Hepatocyte (in vitro differentiated cells): Measurements from ENCODE around the gene TDRD1.

Source experiments
- CTCF ChIP-seq: fragments of 200-600 bp; sonication (generic); IDR thresholded peaks from 2 replicates; pipeline ENCODE4 v1.5.1; 2016; ENCODE audit warnings: antibody characterized with exemption, mild to moderate bottlenecking; ENCODE audit not compliant: poor library complexity
- EZH2 ChIP-seq: fragments of 200-600 bp; sonication (generic); IDR thresholded peaks from 2 replicates; pipeline ENCODE4 v1.6.1; 2016; ENCODE audit warnings: antibody characterized with exemption, mild to moderate bottlenecking, borderline replicate concordance
- EZH2phosphoT487 ChIP-seq: fragments of 200-600 bp; sonication (generic); IDR thresholded peaks from one replicate; pipeline ENCODE4 v1.6.1; 2018; ENCODE audit warnings: antibody characterized with exemption, mild to moderate bottlenecking, low read depth, moderate library complexity; ENCODE audit not compliant: unreplicated experiment, severe bottlenecking

GRCh38 chr10:114271075-114271778, 92.1 kb downstream of the TDRD1 start:
- no peak for TF ChIP-seq CTCF
- no peak for TF ChIP-seq EZH2phosphoT487
- TF ChIP-seq EZH2, result no peak
